Inferior parietal cortex (tissue), 1 donor: ENCODE results near the gene ERC1.
"Not testable (repeated sequence)": the region's sequence is repeated elsewhere in the genome, so short reads cannot be mapped to it uniquely, and the experiment has no call there.

Experiments
- DNase-seq: peaks from one replicate; pipeline ENCODE4 v3.0.0-alpha.2; 2016; ENCODE audit errors: extremely low spot score

The ERC1 gene

DNA sequence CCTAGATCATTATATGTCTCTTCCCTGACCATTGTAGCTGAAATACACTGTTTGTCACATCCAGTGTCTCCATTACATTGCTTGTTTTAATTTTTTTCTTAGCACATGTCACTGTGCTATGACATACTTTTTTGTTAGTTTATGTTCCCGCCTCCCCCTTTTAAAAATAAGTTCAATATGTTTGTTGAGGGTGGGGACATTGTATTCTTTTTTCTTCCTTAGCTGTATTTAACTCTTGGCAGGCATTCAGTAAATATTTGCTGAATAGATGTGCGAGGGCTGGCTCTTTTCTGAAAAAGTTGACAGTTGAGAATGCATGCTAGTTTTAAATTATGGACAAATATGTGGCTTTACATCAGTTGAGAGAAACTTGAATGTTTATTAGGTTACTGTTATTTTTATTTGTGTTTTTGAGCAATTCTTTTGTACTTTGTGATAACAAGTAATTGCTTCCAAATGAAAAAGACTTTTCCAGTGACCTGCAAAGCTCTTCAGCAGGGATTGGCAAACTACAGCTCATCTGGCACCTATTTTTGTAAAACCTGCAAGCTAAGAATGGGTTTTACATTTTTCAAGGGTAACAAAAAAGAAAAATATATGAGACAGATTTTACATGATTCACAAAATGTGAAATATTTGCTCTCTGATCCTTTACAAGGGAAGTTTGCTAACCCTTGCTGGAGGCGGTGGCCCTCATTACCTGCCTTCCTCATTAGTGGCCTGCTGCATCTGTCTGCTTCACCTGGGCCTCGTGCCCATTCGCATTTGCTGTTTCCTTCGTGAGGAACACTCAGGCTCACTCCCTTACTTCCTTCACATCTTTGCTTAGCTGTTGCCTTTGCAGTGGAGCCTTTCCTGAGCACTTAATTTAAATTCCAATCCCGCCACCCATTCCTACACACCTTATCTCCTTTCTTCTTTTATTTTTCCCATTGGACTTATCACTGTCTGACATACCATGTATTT lies 229.4 kb downstream of the ERC1 start:
- DNase-seq: no peak

DNA sequence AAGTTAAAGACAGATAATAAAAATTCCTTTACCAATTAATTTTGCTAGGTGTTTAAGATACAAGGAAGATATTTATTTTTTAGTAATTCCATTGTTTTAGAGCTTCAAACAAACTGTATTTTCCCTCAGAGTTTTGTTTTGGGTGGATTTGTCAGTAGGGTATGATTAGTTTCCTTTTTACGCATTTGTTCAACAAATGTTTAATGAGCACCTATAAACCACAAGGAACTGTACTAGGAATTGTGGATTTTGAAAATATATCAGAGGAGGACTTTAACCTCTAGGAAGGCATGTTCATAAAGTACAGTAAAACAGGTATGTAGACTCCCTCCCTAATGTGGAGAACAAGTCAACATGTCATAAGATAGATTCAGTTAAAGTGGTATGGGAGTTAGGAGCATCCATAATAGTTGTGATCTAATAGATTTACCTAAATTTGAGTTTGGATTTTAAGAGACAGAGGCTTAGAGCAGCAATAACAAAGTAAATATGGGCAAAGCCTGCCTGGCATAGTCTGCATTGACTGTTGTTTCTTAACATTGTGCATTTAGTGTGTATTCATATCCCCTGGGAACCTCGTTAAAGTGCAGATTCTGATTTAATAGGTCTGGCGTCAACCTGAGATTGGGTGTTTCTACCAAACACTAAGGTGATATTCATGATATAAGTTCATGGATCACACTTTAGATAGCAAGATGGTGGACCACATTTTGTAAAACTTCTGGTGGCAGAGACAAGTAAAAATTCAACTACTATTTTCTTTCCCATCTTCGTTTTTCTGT lies 232.0 kb downstream of the ERC1 start:
- no peak for DNase-seq

DNA sequence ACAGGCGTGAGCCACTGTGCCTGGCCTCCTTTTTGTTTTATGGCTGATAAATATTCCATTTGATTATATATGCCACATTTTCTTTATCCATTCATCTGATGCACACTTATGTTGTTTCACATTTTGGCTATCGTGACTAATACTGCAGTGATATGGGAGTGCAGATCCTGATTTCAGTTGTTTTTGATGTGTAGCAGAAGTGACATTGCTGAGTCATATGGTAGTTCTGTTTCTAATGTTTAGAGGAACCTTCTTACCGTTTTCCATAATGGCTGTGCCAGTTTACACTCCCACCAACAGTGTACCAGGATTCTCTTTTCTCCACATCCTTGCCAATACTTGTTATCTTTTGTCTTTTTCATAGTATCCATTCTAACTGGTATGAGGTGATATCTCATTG lies 235.9 kb downstream of the ERC1 start:
- no peak for DNase-seq

DNA sequence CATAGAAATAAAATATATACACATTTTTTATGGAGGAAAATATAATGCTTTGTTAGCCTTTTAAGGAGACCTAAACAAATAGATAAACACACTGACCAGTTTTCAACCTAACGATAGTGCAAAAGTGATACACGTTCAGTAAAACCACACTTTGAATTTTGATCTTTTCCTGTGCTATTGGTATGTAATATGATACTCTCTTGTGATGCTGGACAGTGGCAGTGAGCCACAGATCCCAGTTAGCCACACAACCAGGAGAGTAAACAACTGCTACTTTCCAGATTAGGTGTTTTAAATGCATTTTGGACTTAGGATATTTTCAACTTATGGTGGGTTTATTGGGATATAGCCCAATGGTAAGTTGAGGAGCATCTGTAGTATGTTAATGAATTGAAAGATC lies 243.1 kb downstream of the ERC1 start:
- no peak for DNase-seq

DNA sequence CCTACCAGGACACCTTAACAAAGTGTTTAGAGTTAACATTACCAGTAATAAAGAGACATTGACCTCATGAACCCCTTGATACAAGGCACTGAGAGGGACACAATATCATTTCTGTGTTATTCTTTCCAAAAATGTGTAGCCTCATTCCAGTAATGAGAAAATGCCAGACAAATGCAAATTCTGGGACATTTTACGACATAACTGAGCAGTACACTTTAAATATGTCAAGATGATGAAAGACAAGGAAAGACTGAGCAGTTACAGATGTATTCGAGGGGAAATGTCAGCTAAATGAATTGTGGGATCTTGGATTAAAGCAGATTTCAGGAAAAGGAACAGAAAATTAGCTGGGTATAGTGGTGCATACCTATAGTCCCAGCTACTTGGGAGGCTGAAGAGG lies 255.6 kb downstream of the ERC1 start:
- DNase-seq: no peak

GRCh38 chr12:1250641-1251040 lies 259.6 kb downstream of the ERC1 start:
- no peak for DNase-seq

DNA sequence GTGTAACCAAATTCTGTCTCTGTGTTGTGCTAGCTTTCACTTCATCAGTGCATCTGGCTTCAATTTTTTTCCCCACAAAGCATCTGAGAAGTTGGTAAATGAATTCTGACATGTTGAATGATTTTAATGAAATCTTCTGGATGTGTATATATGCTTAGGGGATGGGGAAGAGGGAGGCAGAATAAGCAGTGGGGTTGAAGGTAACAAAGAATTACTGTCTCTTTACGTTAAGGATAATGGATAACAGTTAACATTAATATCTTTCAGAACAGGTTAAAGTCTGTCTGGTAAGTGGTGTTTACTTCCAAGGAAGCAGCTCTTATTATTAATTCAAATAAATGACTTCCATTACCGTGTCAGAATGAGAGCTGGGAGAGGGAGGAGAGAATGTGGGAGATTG lies 261.7 kb downstream of the ERC1 start:
- no peak for DNase-seq

GRCh38 chr12:1255125-1255524 lies 264.1 kb downstream of the ERC1 start:
- DNase-seq: not testable (repeated sequence)

DNA sequence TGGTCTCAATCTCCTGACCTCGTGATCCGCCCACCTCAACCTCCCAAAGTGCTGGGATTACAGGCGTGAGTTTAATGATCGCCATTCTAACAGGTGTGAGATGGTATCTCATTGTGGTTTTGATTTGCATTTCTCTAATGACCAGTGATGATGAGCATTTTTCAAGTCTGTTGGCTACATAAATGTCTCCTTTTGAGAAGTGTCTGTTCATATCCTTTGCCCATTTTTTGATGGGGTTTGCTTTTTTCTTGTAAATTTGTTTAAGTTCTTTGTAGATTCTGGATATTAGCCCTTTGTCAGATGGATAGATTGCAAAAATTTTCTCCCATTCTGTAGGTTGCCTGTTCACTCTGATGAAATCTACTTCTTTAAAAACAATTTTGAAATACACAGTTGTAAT lies 264.8 kb downstream of the ERC1 start:
- DNase-seq: not testable (repeated sequence)

DNA sequence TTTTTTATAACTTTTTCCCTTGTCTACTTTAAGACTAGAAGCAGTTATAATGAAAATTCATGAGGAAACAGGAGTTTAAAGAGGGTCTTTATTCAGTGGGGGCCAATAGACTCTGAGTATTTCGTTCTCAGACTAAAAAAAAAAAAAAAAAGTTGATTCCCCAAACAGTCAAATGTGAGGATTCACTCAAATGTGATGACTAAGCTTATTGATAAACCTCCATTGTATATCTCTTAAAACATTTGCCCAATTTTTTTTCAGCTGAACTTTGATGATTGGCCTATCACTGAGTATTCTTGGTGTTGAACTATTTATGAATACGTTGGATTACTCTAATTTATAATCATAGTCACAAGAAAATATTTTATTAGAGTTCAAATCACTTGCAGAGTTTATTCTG lies 265.3 kb downstream of the ERC1 start:
- DNase-seq: no peak

- DNase-seq: no peak
These were observed 266.0 kb downstream of the ERC1 start for GRCh38 chr12:1256991-1257390.

- no peak for DNase-seq
These were observed 271.0 kb downstream of the ERC1 start for GRCh38 chr12:1262011-1262410.

GRCh38 chr12:1267243-1267642 lies 276.2 kb downstream of the ERC1 start:
- no peak for DNase-seq

DNA sequence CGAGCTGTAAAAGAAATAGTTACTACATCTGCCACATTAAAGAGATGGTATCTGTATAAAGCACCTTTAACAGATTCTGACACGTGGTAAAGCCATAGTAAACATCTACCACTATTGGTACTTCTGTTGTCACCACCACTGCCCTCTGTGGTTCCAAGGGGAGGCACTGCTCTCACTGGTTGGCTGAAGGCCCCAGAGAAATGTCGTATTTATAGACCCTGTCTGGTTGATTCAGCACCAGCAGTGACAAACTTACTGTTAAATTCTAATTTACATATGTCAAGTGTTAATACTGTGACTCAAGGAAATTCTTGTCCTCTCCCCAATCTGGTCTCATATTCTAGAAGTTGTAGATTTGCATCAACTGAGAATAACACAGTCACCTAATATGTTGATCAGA lies 281.1 kb downstream of the ERC1 start:
- DNase-seq: no peak

- no peak for DNase-seq
These were observed 282.0 kb downstream of the ERC1 start for GRCh38 chr12:1273051-1273450.

DNA sequence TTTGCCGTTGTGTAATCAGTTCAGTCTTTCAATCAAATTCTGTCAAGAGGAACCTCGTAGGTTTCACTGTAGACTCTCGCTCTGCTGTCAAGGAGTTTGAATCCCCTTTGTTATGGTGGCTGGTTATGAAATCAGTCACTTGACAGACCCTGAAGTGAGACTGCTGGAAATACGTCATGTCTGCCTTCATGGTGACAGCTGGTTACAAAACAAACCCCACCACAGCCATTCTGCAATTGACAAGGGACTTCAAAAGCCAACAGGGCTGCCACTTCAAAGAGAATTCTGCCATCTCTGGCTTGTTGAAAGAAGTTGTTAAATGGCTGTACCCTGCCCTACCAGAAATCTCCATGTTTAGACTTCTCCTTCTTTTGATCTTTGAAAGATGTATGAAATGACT lies 286.9 kb downstream of the ERC1 start:
- no peak for DNase-seq

GRCh38 chr12:1279050-1279449 lies 288.0 kb downstream of the ERC1 start:
- no peak for DNase-seq

DNA sequence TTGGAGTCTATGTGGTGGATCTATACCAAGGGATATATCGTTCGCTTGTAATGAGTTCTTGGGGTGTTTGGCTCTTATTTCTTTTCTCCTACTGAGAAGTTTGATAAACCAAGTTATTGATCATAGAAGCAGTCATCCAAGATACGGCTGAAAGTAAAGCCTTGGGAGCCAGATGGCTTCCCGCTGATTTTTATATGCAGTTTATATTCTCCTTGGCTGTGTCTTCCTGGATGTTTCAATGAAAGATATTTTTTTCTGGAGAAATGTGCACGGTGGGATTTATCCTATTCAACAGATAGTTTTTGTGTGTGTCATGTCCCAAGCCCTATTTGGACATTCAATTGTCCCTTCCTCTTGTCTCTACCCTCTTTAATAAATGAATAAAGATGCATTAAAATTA lies 289.0 kb downstream of the ERC1 start:
- no peak for DNase-seq

DNA sequence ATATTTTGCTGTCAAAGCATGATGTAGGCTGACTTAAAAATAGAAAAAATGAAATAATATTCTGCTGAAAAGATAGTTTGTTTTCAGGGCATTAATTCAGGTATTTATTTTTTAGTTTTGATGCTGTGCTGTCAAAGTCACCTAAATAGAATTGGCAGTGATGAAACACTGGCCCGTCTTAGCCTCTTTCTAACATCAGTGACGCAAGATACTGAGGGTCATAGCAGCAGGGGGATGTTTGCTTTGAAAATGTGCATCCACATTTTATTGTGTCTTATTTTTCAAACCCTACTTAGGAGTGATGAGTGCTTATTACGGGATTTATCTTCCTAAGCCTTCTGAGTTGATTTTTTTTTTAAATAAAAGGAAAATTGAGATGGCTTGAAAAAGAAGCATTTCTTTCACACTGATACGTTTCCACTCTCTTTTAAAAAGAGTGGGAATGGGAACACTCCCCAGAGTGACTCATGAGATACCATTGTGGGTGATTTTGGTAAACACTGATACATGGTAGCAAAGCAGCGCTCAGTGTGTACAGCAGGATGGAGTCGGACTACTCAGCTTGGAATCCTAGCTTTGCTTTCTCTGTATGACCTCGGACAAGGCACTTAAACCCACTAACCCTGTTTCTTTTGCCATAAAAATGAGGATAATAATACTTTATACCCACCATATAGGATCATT lies 290.8 kb downstream of the ERC1 start:
- DNase-seq: no peak

- no peak for DNase-seq
These were observed 291.8 kb downstream of the ERC1 start for GRCh38 chr12:1282670-1283315.

GRCh38 chr12:1283316-1283715 lies 292.3 kb downstream of the ERC1 start:
- no peak for DNase-seq

DNA sequence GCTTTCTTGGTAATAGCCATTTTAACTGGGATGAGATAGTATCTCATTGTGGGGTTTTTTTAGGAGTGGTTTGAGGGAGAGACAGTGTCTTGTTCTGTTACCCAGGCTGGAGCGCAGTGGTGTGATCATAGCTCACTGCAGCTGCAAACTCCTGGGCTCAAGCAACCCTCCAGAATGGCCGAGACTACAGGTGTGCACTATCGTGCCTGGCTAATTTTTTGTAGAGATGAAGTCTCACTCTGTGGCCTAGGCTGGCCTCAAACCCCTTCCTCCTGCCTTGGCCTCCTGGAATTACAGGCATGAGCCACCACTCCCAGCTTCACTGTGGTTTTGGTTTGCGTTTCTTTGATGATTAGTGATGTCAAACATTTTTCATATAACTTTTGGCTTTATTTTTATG lies 293.6 kb downstream of the ERC1 start:
- DNase-seq: no peak
